Measurements from ENCODE around the gene GNPAT.

- TF ChIP-seq EZH2phosphoT487 (IDR thresholded peaks at IDR 0.05; ENCODE audit: borderline replicate concordance, low read depth, low read length) = no peak
- TF ChIP-seq, protein P1, sequence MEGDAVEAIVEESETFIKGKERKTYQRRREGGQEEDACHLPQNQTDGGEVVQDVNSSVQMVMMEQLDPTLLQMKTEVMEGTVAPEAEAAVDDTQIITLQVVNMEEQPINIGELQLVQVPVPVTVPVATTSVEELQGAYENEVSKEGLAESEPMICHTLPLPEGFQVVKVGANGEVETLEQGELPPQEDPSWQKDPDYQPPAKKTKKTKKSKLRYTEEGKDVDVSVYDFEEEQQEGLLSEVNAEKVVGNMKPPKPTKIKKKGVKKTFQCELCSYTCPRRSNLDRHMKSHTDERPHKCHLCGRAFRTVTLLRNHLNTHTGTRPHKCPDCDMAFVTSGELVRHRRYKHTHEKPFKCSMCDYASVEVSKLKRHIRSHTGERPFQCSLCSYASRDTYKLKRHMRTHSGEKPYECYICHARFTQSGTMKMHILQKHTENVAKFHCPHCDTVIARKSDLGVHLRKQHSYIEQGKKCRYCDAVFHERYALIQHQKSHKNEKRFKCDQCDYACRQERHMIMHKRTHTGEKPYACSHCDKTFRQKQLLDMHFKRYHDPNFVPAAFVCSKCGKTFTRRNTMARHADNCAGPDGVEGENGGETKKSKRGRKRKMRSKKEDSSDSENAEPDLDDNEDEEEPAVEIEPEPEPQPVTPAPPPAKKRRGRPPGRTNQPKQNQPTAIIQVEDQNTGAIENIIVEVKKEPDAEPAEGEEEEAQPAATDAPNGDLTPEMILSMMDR (conservative IDR thresholded peaks at IDR 0.05; ENCODE audit: low read length) = no peak
These were observed 4.8 kb upstream of the GNPAT start for GRCh38 chr1:231236208-231236591.

All from OCI-LY7 (cell line).